Measurements from ENCODE around the gene DVL2.

DNA sequence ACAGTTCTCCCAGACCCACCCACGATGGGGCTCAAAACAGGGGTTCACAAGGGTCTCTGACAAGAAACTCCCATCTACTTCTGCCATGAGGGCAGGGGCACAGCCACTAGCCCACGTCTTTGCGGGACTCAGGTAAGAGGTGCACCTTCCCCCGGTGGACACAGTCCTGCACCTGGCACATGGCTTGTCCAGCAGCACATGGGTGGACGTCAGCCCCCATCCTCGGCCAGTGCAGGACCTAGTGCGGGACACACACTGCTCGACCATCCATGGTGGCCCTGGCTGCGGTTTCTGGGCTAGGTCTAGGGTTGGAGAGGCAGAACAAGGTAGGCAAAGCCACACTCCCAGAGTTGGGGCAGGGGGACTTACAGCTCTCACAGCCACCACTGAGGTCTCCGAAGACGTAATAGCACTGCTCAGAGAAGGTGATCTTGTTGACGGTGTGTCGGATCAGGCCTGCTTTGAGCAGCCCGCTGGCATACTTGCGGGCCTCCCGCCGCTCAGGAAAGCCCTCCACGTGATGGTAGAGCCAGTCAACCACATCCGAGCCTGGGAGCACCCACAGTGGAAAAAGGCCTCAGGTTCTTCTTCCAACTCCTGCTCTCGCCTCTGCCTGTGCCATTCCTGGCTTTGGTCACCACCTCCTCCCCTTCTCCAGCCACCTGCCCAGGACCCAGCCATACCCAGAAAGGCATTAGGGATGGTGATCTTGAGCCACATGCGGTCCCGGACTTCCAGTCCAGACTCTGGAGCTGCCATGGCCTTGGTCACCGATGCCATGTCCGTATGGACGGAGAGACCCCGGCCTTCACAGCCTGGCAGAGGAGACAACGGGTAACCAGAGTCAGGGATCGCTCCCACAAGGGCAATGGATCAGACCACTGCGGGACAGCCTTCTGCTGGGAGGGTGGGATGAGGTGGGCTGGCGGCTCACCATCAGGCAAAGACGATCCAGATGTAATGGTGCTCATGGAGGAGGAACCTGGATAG, 7.3 kb downstream of the DVL2 start:
- no peak for TF ChIP-seq CTCF (conservative IDR thresholded peaks at IDR 0.05; ENCODE audit: low read depth, low read length)
- TF ChIP-seq EZH2 (IDR thresholded peaks at IDR 0.05; ENCODE audit: borderline replicate concordance, low read depth, low read length, poor library complexity, severe bottlenecking) = no peak
